ENCODE results near the gene ANKLE1.

DNA sequence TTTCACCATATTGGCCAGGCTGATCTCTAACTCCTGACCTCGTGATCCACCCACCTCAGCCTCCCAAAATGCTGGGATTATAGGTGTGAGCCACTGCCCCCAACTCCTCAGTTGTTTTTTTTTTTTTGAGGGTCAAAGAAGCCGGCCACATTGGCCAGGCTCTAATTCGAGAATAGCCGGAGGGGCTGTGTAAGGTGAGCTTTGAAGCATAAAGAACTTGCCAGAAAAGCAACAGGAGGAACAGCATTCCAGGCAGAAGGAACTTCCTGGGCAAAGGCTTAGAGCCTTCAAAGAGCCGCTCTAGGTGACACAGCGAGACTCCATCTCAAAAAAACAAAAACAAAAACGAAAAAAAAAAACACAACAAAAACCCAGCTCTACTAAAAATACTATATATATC lies 15.7 kb upstream of the ANKLE1 start:
- TF ChIP-seq POLR2A (IDR thresholded peaks at IDR 0.05; ENCODE audit: low read depth, low read length), result no peak
- no peak for TF ChIP-seq SPI1 (IDR thresholded peaks at IDR 0.05; ENCODE audit: low read depth, low read length)
- no peak for TF ChIP-seq TAF1 (IDR thresholded peaks at IDR 0.05; ENCODE audit: low read depth, low read length)
- no peak for TF ChIP-seq POLR2AphosphoS5 (IDR thresholded peaks at IDR 0.05; ENCODE audit: low read depth, low read length)
